Measurements from ENCODE around the gene NSDHL. TPM values are rescaled to one million over a fixed set of nuclear protein-coding genes. Genes with fewer than 3 reads are reported as not detected.

The NSDHL gene
- total and polyA plus RNA-seq, 2 of the 4 experiments (the other 2 are of a cell fraction) = 22.8 to 26.0 TPM

GRCh38 chrX:152842772-152843338 is 12.0 kb downstream of the NSDHL start:
- H2BK15ac ChIP-seq (ENCODE audit: low read depth, low read length) = no peak overlapping the region
- no peak overlapping the region for H4K91ac ChIP-seq (ENCODE audit: insufficient read depth, low read depth, low read length)
- H3K9me3 ChIP-seq (ENCODE audit: control insufficient read depth, insufficient read depth, low read length) = no peaks in the 10 kb centered on the region
- no peak overlapping the region for H4K8ac ChIP-seq (ENCODE audit: low read depth in 2 of 2, low read length in 2 of 2)
- H2BK5ac ChIP-seq (ENCODE audit: low read depth, low read length, poor library complexity, severe bottlenecking) = no peak overlapping the region
- H3K4me1 ChIP-seq (ENCODE audit: control insufficient read depth, insufficient read depth, low read length) = no peaks in the 10 kb centered on the region
- WGBS, 2 experiments (ENCODE audit: extremely low coverage in 2 of 2, insufficient read length in 1 of 2) = 100% methylated on average over 2 of the region's 10 CpGs; no CpG with 5 or more reads in 1 of the 2 experiments
- no TSS peak for BruUV-seq (replicated peaks)
- no peak overlapping the region for H2BK20ac ChIP-seq (ENCODE audit: low read depth, low read length)
- no peaks in the 10 kb centered on the region for H3K9me1 ChIP-seq (ENCODE audit: insufficient read depth, low read length)
- H3K27ac ChIP-seq (ENCODE audit: insufficient read depth, low read length) = no peak overlapping the region
- H3K56ac ChIP-seq (ENCODE audit: extremely low read depth, insufficient read depth, low read length) = no peak overlapping the region
- no peak overlapping the region for H2AK5ac ChIP-seq (ENCODE audit: low read depth, low read length)
- no peak overlapping the region for H3K18ac ChIP-seq (ENCODE audit: low read depth, low read length)
- CTCF ChIA-PET = no interaction called here
- ATAC-seq (ENCODE audit: low read depth) = no peak
- H2BK120ac ChIP-seq (ENCODE audit: low read depth, low read length) = no peak overlapping the region
- POLR2A ChIA-PET (ENCODE audit: unreplicated experiment) = no interaction called here
- H3K9ac ChIP-seq (ENCODE audit: low read depth, low read length) = no peak overlapping the region
- no peak overlapping the region for H4K5ac ChIP-seq (ENCODE audit: low read depth, low read length)
- H3K4me2 ChIP-seq (ENCODE audit: low read depth, low read length) = no peak overlapping the region
- DNase-seq = no peak
- H3K14ac ChIP-seq (replicated peaks; ENCODE audit: low read depth, low read length) = no peak overlapping the region
- TF ChIP-seq BHLHE40 (IDR thresholded peaks at IDR 0.05; ENCODE audit: low read depth, low read length) = no peak
- TF ChIP-seq, protein P1, sequence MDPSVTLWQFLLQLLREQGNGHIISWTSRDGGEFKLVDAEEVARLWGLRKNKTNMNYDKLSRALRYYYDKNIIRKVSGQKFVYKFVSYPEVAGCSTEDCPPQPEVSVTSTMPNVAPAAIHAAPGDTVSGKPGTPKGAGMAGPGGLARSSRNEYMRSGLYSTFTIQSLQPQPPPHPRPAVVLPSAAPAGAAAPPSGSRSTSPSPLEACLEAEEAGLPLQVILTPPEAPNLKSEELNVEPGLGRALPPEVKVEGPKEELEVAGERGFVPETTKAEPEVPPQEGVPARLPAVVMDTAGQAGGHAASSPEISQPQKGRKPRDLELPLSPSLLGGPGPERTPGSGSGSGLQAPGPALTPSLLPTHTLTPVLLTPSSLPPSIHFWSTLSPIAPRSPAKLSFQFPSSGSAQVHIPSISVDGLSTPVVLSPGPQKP (IDR thresholded peaks at IDR 0.05; ENCODE audit: borderline replicate concordance, low read depth, low read length) = no peak
- no peak for TF ChIP-seq MAZ (IDR thresholded peaks at IDR 0.05; ENCODE audit: borderline replicate concordance, low read depth, low read length)
- TF ChIP-seq CTCF (conservative IDR thresholded peaks at IDR 0.05; ENCODE audit: low read depth, low read length) = no peak
- TF ChIP-seq POLR2A (IDR thresholded peaks at IDR 0.05; ENCODE audit: low read depth, low read length) = no peak
- no peak for TF ChIP-seq FOS (IDR thresholded peaks at IDR 0.05; ENCODE audit: low read depth, low read length)
- no peak for TF ChIP-seq NFE2L2 (IDR thresholded peaks at IDR 0.05; ENCODE audit: low read depth, low read length)
- TF ChIP-seq RAD21 (IDR thresholded peaks at IDR 0.05; ENCODE audit: low read length) = no peak
- no peak for TF ChIP-seq USF2 (IDR thresholded peaks at IDR 0.05; ENCODE audit: low read depth, low read length)
- no peak for TF ChIP-seq SMC3 (IDR thresholded peaks at IDR 0.05; ENCODE audit: low read depth, low read length)
- TF ChIP-seq CHD1 (IDR thresholded peaks at IDR 0.05; ENCODE audit: low read depth, low read length) = no peak
- TF ChIP-seq CEBPB (IDR thresholded peaks at IDR 0.05; ENCODE audit: low read depth, low read length) = no peak
- no peak for TF ChIP-seq RFX5 (IDR thresholded peaks at IDR 0.05; ENCODE audit: low read depth, low read length)
- no peak for TF ChIP-seq MXI1 (IDR thresholded peaks at IDR 0.05; ENCODE audit: borderline replicate concordance, low read depth, low read length)
- no peak for TF ChIP-seq MAFK (IDR thresholded peaks at IDR 0.05; ENCODE audit: low read depth, low read length)
- no peak for TF ChIP-seq RCOR1 (IDR thresholded peaks at IDR 0.05; ENCODE audit: insufficient replicate concordance, low read length)
- peaks cover 11 to 15% of the 10 kb centered on the region in 2 experiments; a peak in 2 of 4 replicates for H3K79me1 ChIP-seq (ENCODE audit: low read depth in 1 of 2, low read length in 2 of 2)
- H3K36me3 ChIP-seq (ENCODE audit: control insufficient read depth, insufficient read depth, low read length) = no peaks in the 10 kb centered on the region; the same call in 1 of the 2 replicates
- no peaks in the 10 kb centered on the region for H3K27me3 ChIP-seq (ENCODE audit: control insufficient read depth, insufficient read depth, low read length)
- H3K23ac ChIP-seq (ENCODE audit: low read depth, low read length) = no peak overlapping the region
- H3K4ac ChIP-seq (ENCODE audit: low read depth, low read length) = no peak overlapping the region
- H2AK9ac ChIP-seq (replicated peaks; ENCODE audit: low read depth, low read length, poor library complexity) = no peak overlapping the region
- intact Hi-C loops (cut with micrococcal nuclease) (no loop called here), dilution Hi-C loops (cut with HindIII; ENCODE audit: low sequenced_read_pairs, unreplicated experiment) (no loop called here), in situ Hi-C loops (cut with MboI; ENCODE audit: low sequenced_read_pairs) (no loop called here)
- H2AFZ ChIP-seq (replicated peaks; ENCODE audit: low read length, poor library complexity) = no peak overlapping the region
- no peaks in the 10 kb centered on the region for H4K20me1 ChIP-seq (ENCODE audit: insufficient read depth, low read length)
- no peak overlapping the region for H3K4me3 ChIP-seq (ENCODE audit: insufficient read depth, low read depth, low read length)
